Liver (tissue), 3 donors: ENCODE data around the gene CST4.

Experiments used
- JUND ChIP-seq, 2 donors: IDR thresholded peaks; 2 replicates each; pipeline ENCODE4 v1.6.1; 2016; ENCODE audit warnings: antibody characterized with exemption in 2 of 2
- MAX ChIP-seq: IDR thresholded peaks from 2 replicates; pipeline ENCODE4 v1.6.1; 2016; ENCODE audit warnings: antibody characterized with exemption
- RAD21 ChIP-seq, 2 donors: IDR thresholded peaks; 2 replicates each; pipeline ENCODE4 v1.6.1; 2016; ENCODE audit warnings: antibody characterized with exemption in 2 of 2, mild to moderate bottlenecking in 2 of 2
- SP1 ChIP-seq: IDR thresholded peaks from 2 replicates; pipeline ENCODE4 v1.6.1; 2018; ENCODE audit warnings: antibody characterized with exemption, mild to moderate bottlenecking
- YY1 ChIP-seq: IDR thresholded peaks from 2 replicates; pipeline ENCODE4 v1.6.1; 2016; ENCODE audit warnings: antibody characterized with exemption, mild to moderate bottlenecking
- TF ChIP-seq, protein P1 (sequence below): fragments of 150-350 bp; IDR thresholded peaks from 2 replicates; pipeline ENCODE4 v1.5.1; 2017; ENCODE audit warnings: improper control_type of control experiment, low read depth, low read length; ENCODE audit not compliant: missing input control
- TF ChIP-seq, protein P2 (sequence below): IDR thresholded peaks from 2 replicates; pipeline ENCODE4 v1.6.1; 2016; ENCODE audit warnings: antibody characterized with exemption, mild to moderate bottlenecking
- donor health status: healthy.
- donor health status: healthy.

GRCh38 chr20:23666698-23667097 is 22.1 kb downstream of the CST4 start:
- TF ChIP-seq, protein P1, sequence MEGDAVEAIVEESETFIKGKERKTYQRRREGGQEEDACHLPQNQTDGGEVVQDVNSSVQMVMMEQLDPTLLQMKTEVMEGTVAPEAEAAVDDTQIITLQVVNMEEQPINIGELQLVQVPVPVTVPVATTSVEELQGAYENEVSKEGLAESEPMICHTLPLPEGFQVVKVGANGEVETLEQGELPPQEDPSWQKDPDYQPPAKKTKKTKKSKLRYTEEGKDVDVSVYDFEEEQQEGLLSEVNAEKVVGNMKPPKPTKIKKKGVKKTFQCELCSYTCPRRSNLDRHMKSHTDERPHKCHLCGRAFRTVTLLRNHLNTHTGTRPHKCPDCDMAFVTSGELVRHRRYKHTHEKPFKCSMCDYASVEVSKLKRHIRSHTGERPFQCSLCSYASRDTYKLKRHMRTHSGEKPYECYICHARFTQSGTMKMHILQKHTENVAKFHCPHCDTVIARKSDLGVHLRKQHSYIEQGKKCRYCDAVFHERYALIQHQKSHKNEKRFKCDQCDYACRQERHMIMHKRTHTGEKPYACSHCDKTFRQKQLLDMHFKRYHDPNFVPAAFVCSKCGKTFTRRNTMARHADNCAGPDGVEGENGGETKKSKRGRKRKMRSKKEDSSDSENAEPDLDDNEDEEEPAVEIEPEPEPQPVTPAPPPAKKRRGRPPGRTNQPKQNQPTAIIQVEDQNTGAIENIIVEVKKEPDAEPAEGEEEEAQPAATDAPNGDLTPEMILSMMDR = no peak
- TF ChIP-seq RAD21 (IDR thresholded peaks at IDR 0.05) (no peak), SP1 (no peak), MAX (no peak), JUND (IDR thresholded peaks at IDR 0.05) (no peak), YY1 (no peak)
- TF ChIP-seq, protein P2, sequence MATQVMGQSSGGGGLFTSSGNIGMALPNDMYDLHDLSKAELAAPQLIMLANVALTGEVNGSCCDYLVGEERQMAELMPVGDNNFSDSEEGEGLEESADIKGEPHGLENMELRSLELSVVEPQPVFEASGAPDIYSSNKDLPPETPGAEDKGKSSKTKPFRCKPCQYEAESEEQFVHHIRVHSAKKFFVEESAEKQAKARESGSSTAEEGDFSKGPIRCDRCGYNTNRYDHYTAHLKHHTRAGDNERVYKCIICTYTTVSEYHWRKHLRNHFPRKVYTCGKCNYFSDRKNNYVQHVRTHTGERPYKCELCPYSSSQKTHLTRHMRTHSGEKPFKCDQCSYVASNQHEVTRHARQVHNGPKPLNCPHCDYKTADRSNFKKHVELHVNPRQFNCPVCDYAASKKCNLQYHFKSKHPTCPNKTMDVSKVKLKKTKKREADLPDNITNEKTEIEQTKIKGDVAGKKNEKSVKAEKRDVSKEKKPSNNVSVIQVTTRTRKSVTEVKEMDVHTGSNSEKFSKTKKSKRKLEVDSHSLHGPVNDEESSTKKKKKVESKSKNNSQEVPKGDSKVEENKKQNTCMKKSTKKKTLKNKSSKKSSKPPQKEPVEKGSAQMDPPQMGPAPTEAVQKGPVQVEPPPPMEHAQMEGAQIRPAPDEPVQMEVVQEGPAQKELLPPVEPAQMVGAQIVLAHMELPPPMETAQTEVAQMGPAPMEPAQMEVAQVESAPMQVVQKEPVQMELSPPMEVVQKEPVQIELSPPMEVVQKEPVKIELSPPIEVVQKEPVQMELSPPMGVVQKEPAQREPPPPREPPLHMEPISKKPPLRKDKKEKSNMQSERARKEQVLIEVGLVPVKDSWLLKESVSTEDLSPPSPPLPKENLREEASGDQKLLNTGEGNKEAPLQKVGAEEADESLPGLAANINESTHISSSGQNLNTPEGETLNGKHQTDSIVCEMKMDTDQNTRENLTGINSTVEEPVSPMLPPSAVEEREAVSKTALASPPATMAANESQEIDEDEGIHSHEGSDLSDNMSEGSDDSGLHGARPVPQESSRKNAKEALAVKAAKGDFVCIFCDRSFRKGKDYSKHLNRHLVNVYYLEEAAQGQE = no peak
